OCI-LY1 (cell line): ENCODE data around the gene RAB11FIP4.
A peak's percentile ranks its signal among the peaks of the same experiment; 100 is the strongest.

Experiments
- H2AFZ ChIP-seq: fragments of 200-600 bp; sonication (generic), shearing (Covaris generic); 2 replicates; pipeline ENCODE4 v1.6.0; 2014; ENCODE audit warnings: antibody characterized with exemption, mild to moderate bottlenecking, low read length
- H3F3A ChIP-seq: fragments of 200-600 bp; sonication (generic), shearing (Covaris generic); 2 replicates; pipeline ENCODE4 v1.6.0; 2014; ENCODE audit warnings: mild to moderate bottlenecking, antibody characterized with exemption, low read length, moderate library complexity; ENCODE audit not compliant: insufficient read depth
- H3K27ac ChIP-seq: fragments of 200-600 bp; sonication (generic); 2 replicates; pipeline ENCODE4 v1.5.1; 2014; ENCODE audit warnings: low read length, mixed run types, mild to moderate bottlenecking, low read depth; ENCODE audit not compliant: poor library complexity, severe bottlenecking
- H3K27me3 ChIP-seq: fragments of 200-600 bp; sonication (generic); 2 replicates; pipeline ENCODE4 v1.6.0; 2014; ENCODE audit warnings: antibody characterized with exemption, mild to moderate bottlenecking, low read length, moderate library complexity; ENCODE audit not compliant: insufficient read depth
- H3K36me3 ChIP-seq: fragments of 200-600 bp; sonication (generic); 2 replicates; pipeline ENCODE4 v1.6.1; 2014; ENCODE audit warnings: mild to moderate bottlenecking, antibody characterized with exemption, low read length, moderate library complexity, mixed read lengths; ENCODE audit not compliant: insufficient read depth
- H3K4me1 ChIP-seq: fragments of 200-600 bp; sonication (generic); 2 replicates; pipeline ENCODE4 v1.5.1; 2014; ENCODE audit warnings: mild to moderate bottlenecking, low read length, moderate library complexity; ENCODE audit not compliant: insufficient read depth, severe bottlenecking
- H3K4me2 ChIP-seq: fragments of 200-600 bp; sonication (generic), shearing (Covaris generic); 2 replicates; pipeline ENCODE4 v1.6.1; 2014; ENCODE audit warnings: low read length
- H3K4me3 ChIP-seq: fragments of 200-600 bp; sonication (generic); 2 replicates; pipeline ENCODE4 v1.5.1; 2014; ENCODE audit warnings: low read length, low read depth, mild to moderate bottlenecking, mixed read lengths; ENCODE audit not compliant: poor library complexity, severe bottlenecking
- H3K79me2 ChIP-seq: fragments of 200-600 bp; shearing (Covaris generic); 2 replicates; pipeline ENCODE4 v1.6.1; 2016; ENCODE audit warnings: mixed run types, low read length, mixed read lengths; ENCODE audit not compliant: insufficient read depth
- H3K9ac ChIP-seq: fragments of 200-600 bp; sonication (generic), shearing (Covaris generic); 2 replicates; pipeline ENCODE4 v1.6.1; 2014; ENCODE audit warnings: mild to moderate bottlenecking, low read length, mixed read lengths
- H3K9me2 ChIP-seq: fragments of 200-600 bp; sonication (generic), shearing (Covaris generic); 2 replicates; pipeline ENCODE4 v1.6.1; 2014; ENCODE audit warnings: low read depth, mild to moderate bottlenecking, low read length, mixed read lengths
- H3K9me3 ChIP-seq: fragments of 200-600 bp; shearing (Covaris generic); 2 replicates; pipeline ENCODE4 v1.6.1; 2014; ENCODE audit warnings: low read length, mixed read lengths
- H4K20me1 ChIP-seq: fragments of 200-600 bp; sonication (generic), shearing (Covaris generic); 2 replicates; pipeline ENCODE4 v1.6.0; 2016; ENCODE audit warnings: mild to moderate bottlenecking, low read length; ENCODE audit not compliant: insufficient read depth
- CTCF ChIP-seq: fragments of 200-600 bp; sonication (generic), shearing (Covaris generic); IDR thresholded peaks from 2 replicates; pipeline ENCODE4 v1.5.1; 2017; ENCODE audit warnings: mild to moderate bottlenecking, antibody characterized with exemption, low read length, moderate library complexity, mixed read lengths
- EZH2 ChIP-seq: fragments of 200-600 bp; sonication (generic), shearing (Covaris generic); IDR thresholded peaks from 2 replicates; pipeline ENCODE4 v1.8.0; 2017; ENCODE audit warnings: borderline replicate concordance, mixed run types, mild to moderate bottlenecking, antibody characterized with exemption, low read length, moderate library complexity, mixed read lengths

The RAB11FIP4 gene

GRCh38 chr17:31488264-31488981 is 96.9 kb downstream of the RAB11FIP4 start:
- no peaks in the 10 kb centered on the region for H3K27me3 ChIP-seq

GRCh38 chr17:31488982-31489294 is 97.5 kb downstream of the RAB11FIP4 start:
- no peaks in the 10 kb centered on the region for H3F3A ChIP-seq
- H3K79me2 ChIP-seq, result no peaks in the 10 kb centered on the region
- no peak overlapping the region for H2AFZ ChIP-seq
- peak overlapping the region; percentile 97 for H3K27ac ChIP-seq
- TF ChIP-seq CTCF (no peak), EZH2 (no peak)
- no peaks in the 10 kb centered on the region for H4K20me1 ChIP-seq
- H3K9me2 ChIP-seq, result no peaks in the 10 kb centered on the region
- peak overlapping the region; percentile 80 for H3K4me3 ChIP-seq
- peak overlapping the region; percentile 67 for H3K9ac ChIP-seq
- no peaks in the 10 kb centered on the region for H3K27me3 ChIP-seq
- H3K36me3 ChIP-seq, result no peaks in the 10 kb centered on the region
- peak overlapping the region; percentile 83 for H3K4me2 ChIP-seq
- H3K4me1 ChIP-seq, result peaks cover 66% of the 10 kb centered on the region
- H3K9me3 ChIP-seq, result no peaks in the 10 kb centered on the region

More at GRCh38 chr17:31488264-31488981, 96.9 kb downstream of the RAB11FIP4 start:
- Histone ChIP-seq H2AFZ (no peak overlapping the region), H3K9me3 (no peaks in the 10 kb centered on the region), H3K79me2 (no peaks in the 10 kb centered on the region), H3K4me2 (peak overlapping the region; percentile 83), H3K27ac (no peak overlapping the region), H3K4me3 (peak overlapping the region; percentile 80), H4K20me1 (no peaks in the 10 kb centered on the region), H3K9me2 (no peaks in the 10 kb centered on the region), H3F3A (no peaks in the 10 kb centered on the region), H3K4me1 (peaks cover 61% of the 10 kb centered on the region), H3K9ac (peak overlapping the region; percentile 67), H3K36me3 (no peaks in the 10 kb centered on the region)
- TF ChIP-seq EZH2, result no peak
- no peak for TF ChIP-seq CTCF

GRCh38 chr17:31489295-31490018 is 98.0 kb downstream of the RAB11FIP4 start:
- Histone ChIP-seq H2AFZ (no peak overlapping the region), H4K20me1 (no peaks in the 10 kb centered on the region), H3K79me2 (no peaks in the 10 kb centered on the region), H3K9ac (peak overlapping the region; percentile 67; the same call in 1 of the 2 replicates), H3K4me3 (peak overlapping the region; percentile 80), H3K27ac (peak overlapping the region; percentile 97), H3K4me1 (peaks cover 71% of the 10 kb centered on the region), H3K4me2 (peak overlapping the region; percentile 83), H3K27me3 (no peaks in the 10 kb centered on the region), H3K9me2 (no peaks in the 10 kb centered on the region), H3F3A (no peaks in the 10 kb centered on the region), H3K36me3 (no peaks in the 10 kb centered on the region), H3K9me3 (no peaks in the 10 kb centered on the region)
- TF ChIP-seq EZH2 (no peak), CTCF (no peak)
